ENCODE measurements around the gene SFXN5.

SFXN5 gene

GRCh38 chr2:72953528-72953927 is 118.0 kb downstream of the SFXN5 start:
- DNase-seq: no peak

GRCh38 chr2:72952961-72953360 is 118.6 kb downstream of the SFXN5 start:
- DNase-seq: no peak

- no peak for DNase-seq
Measured at GRCh38 chr2:72952110-72952823, 119.2 kb downstream of the SFXN5 start.

GRCh38 chr2:72951303-72952095 is 120.0 kb downstream of the SFXN5 start:
- no peak for DNase-seq

- no peak for DNase-seq
Measured at GRCh38 chr2:72950558-72951255, 120.8 kb downstream of the SFXN5 start.

GRCh38 chr2:72949642-72950041 is 121.9 kb downstream of the SFXN5 start:
- no peak for DNase-seq

GRCh38 chr2:72949045-72949444 is 122.5 kb downstream of the SFXN5 start:
- no peak for DNase-seq

- DNase-seq: no peak
Measured at GRCh38 chr2:72947952-72948830, 123.3 kb downstream of the SFXN5 start.

GRCh38 chr2:72946466-72946865 is 125.0 kb downstream of the SFXN5 start:
- DNase-seq: no peak

GRCh38 chr2:72945450-72946019 is 126.0 kb downstream of the SFXN5 start:
- DNase-seq: no peak

- DNase-seq: no peak
Measured at GRCh38 chr2:72944804-72945449, 126.6 kb downstream of the SFXN5 start.

GRCh38 chr2:72943540-72944395 is 127.7 kb downstream of the SFXN5 start:
- no peak for DNase-seq

GRCh38 chr2:72942881-72943418 is 128.6 kb downstream of the SFXN5 start:
- no peak for DNase-seq

GRCh38 chr2:72942293-72942692 is 129.2 kb downstream of the SFXN5 start:
- DNase-seq: no peak

GRCh38 chr2:72940786-72941185 is 130.7 kb downstream of the SFXN5 start:
- no peak for DNase-seq

- DNase-seq: no peak
Measured at GRCh38 chr2:72940361-72940760, 131.2 kb downstream of the SFXN5 start.

GRCh38 chr2:72938455-72938854 is 133.1 kb downstream of the SFXN5 start:
- no peak for DNase-seq

- DNase-seq: no peak
Measured at GRCh38 chr2:72937356-72937669, 134.2 kb downstream of the SFXN5 start.

GRCh38 chr2:72936660-72937355 is 134.7 kb downstream of the SFXN5 start:
- DNase-seq: no peak

GRCh38 chr2:72935611-72935957 is 135.9 kb downstream of the SFXN5 start:
- no peak for DNase-seq
